NCI-H187 (cell line): ENCODE data around the gene EMC8.

Experiments used
- DNase-seq, 2 experiments: peaks; one replicate each; lab custom pipeline; 2025; lab: John Stamatoyannopoulos, UW

The EMC8 gene

GRCh38 chr16:85730186-85730465 lies 69.2 kb downstream of the EMC8 start:
- DNase-seq, result no peak

DNA sequence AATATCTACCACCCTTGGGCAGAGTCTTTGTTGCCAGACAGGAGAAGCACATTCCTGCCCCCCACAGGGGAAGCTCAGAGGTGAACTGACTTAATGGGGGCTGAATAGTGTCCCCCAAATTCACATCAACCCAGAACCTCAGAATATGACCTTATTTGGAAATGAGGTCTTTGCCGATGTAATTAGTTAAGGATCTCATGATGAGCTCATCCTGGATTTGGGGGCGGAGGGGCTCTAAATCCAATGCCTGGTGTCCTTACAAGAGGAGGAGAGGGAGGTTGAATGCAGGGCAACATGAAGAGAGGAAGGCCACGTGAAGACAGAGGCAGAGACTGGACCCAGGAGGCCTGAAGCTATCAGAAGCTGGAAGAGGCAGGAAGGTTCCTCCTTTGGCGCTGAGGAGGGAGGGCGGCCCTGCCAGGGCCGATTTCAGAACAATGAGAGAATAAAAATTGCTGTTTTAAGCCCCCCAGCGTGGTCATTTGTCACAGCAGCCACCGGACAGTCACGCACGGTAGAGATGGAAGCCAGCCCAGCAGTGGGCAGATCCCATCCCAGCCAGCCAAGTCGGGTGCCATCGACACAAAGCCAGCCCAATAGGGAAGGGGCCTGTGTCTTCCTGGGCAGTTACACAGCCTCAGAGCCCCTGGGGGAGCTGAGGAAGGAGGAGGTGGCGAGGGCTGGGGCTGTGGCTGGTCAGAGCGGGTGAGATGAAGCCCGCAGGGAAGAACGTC lies 69.7 kb downstream of the EMC8 start:
- DNase-seq, result no peak

DNA sequence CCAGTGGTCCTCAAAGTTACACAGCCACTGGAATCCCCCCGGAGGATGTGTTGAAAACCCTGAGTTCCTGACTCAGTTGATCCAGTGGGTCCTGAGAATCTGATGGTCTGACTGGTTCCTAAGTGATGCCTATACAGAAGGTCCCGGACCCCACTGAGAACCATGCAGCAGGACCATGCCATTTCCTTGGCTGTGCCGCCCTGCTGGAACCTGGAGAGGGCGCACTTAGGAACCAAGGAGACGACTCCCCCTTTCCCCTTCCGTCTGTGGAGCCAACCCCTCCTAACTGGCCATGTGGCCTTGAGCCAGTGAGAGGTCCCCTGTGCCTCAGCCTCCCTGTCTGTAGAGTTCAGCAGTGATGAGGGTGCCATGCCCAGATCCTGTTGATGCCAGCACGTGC lies 70.5 kb downstream of the EMC8 start:
- no peak for DNase-seq
